NCI-H2081 treated with DMSO at 0.1 percent for 48 hours (cell line): ENCODE results near the gene ISLR.

ENCODE experiments used
- DNase-seq: peaks from one replicate; lab custom pipeline; 2025; lab: John Stamatoyannopoulos, UW

The ISLR gene

DNA sequence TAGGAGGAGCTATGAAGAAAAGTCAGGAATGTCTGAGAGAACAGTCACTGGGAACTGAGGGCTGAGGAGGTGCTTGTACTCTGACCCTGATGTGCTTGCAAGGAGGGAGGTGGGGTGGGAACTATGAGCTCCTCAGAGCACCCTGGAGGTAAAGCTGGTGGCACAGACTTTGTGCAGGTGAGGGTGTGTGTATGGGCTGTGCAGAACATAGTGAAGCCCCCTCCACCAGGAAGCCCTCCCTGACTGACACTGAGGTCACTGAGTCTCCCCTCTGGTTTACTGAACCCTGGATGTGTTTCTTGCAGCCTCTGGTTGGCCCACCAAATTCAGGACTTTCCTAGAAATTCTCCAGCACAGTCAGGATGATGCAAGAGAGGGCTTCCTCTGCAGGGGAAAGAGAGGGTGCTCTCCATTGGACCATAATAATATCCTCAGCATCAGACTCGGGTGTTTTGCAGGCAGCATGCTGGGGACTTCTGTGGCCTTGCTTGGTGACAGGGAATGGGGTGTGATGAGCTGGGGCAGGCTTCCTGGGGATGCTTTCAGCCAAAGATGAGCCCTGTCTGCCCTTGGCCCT lies 1.5 kb upstream of the ISLR start:
- no peak for DNase-seq

- DNase-seq = no peak
These were observed 670 bp upstream of the ISLR start for GRCh38 chr15:74172701-74173379.

- DNase-seq = no peak
These were observed 878 bp downstream of the ISLR start for GRCh38 chr15:74174219-74174957.

GRCh38 chr15:74174958-74175253 lies 1.4 kb downstream of the ISLR start:
- no peak for DNase-seq

DNA sequence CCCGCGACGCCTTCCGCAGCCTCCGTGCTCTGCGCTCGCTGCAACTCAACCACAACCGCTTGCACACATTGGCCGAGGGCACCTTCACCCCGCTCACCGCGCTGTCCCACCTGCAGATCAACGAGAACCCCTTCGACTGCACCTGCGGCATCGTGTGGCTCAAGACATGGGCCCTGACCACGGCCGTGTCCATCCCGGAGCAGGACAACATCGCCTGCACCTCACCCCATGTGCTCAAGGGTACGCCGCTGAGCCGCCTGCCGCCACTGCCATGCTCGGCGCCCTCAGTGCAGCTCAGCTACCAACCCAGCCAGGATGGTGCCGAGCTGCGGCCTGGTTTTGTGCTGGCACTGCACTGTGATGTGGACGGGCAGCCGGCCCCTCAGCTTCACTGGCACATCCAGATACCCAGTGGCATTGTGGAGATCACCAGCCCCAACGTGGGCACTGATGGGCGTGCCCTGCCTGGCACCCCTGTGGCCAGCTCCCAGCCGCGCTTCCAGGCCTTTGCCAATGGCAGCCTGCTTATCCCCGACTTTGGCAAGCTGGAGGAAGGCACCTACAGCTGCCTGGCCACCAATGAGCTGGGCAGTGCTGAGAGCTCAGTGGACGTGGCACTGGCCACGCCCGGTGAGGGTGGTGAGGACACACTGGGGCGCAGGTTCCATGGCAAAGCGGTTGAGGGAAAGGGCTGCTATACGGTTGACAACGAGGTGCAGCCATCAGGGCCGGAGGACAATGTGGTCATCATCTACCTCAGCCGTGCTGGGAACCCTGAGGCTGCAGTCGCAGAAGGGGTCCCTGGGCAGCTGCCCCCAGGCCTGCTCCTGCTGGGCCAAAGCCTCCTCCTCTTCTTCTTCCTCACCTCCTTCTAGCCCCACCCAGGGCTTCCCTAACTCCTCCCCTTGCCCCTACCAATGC lies 2.0 kb downstream of the ISLR start:
- DNase-seq = no peak

GRCh38 chr15:74176262-74177214 lies 3.0 kb downstream of the ISLR start:
- no peak for DNase-seq

DNA sequence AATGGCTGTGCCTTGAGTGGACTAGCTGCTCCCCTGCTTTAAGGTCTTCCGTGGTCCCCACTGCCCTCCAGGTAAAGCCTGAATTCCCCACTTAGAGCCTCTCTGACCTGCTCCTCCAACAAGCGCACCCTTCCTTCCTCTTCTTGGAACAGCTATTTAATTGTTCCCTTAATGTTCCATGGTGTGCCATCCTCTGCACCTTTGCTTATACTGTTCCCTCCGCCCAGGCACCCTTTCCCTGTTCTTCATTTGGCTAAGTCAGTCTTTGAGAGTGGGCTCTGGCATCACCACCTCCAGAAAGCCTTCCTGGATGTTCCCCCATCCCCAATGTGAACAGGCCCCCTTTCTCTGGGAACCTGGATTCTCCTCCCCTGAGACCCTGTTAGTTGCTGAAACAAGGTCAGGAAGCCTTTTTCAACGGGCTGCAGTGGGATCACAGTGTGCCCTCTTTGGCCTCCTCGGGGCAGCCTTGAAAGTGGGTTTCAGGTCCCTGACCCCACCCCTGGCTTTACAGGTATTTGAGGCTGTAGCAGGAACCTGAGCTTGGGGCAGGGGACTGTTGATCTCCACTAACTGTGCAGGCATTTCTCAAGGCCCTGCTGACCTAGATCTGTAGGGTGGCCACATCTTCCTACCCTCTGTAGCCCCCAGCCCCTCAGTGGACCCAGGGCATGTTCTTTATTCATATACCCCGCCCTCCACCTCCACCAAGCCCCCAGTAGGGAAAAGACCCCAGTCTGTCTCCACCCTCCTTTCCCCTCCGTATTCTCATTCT lies 5.0 kb downstream of the ISLR start:
- no peak for DNase-seq

DNA sequence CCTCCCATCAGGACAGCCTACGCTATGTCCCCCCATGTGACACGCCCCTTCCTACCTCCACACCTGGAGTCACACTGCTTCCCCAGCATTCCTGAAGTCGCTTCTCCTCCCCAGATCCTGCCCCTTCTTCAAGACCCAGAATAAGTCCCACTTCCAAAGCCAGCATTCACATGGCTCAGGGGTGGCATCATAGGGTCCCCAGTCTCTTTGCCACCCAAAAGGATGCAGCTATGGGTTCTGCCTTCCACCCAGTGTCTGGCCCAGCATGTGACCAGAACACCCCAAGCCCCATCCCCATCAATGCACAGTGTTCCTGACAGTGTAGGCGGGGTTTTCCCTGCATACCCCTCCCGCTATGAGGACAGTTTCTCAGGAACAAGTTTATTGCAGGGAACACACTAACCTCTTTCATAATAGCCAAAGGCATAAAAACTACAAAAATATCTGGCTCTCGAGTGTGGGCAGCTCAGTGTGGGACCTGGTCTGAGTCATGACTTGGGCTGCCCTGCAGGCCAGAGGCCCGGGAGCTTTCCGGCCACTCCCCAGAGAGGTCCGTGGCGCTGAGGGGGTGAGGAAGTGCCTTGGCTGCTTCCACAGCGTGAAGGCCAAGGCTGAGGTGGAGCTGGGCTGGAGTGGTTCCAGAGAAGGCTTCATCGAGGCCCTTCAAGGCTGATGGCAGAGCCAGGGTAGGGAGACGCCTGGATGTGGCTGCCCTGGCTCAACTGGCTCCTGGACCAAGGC lies 5.8 kb downstream of the ISLR start:
- no peak for DNase-seq

DNA sequence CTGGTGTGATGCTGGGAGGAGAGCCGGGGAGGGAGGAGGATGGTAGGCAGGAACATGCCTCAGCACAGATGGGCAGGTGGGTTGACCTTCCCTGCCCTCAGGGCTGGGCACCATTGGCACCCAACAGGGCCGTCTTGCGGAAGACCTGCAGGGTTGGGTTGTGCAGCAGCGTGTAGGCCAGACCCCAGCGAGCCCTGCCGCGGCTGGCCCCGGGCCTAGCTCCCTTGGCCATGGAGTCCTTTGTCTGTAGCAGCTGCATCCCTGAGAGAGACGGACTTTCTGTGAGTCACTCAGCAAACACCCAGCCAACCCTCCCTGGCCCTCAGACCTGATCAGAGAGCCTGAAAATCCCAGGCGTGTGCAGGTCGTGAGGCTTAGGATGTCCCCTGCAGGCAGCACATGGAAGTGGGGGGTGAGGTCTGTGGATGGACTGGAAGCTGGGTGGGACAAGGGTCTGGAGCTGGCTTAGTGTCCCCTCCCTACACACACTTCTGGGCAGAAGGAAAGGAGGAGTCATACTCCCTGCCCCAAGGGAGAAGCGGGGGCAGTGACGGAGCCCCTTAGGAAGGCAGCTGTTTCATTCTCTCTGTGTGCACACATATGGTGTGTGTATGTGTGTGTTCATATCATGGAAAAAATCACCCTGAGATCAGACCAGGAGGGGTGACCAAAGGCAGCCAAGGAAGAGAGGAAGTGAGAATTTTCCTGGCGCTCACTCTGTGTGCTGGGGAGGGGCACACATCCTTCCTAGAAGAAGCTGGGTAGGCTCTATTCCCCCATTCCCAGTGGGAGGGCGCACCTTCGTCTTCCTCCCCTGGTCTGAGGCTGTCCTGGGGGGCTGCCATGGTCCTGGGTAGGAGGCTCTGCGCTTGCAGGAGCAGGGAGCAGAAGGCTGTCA lies 6.7 kb downstream of the ISLR start:
- no peak for DNase-seq

GRCh38 chr15:74180881-74181602 lies 7.5 kb downstream of the ISLR start:
- DNase-seq = no peak

DNA sequence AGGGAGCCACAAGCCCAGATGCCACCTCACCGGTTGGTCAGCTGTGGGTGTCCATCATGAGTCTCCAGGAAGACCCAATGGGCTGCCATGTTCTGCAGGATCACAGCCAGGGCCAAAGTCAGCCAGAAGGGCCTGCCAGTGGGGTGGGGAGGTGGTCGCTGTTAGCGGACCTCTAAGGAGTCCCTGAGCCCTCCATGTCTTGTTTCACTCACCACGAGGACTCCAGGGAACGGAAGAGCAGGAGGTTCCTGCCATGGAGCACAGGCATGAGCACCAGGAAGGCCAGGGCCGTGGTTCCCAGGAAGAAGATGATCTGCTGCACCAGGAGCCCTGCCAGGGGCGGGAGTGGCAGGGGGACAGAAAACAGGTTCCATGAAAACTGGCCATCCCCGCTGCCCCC lies 8.6 kb downstream of the ISLR start:
- DNase-seq = no peak

DNA sequence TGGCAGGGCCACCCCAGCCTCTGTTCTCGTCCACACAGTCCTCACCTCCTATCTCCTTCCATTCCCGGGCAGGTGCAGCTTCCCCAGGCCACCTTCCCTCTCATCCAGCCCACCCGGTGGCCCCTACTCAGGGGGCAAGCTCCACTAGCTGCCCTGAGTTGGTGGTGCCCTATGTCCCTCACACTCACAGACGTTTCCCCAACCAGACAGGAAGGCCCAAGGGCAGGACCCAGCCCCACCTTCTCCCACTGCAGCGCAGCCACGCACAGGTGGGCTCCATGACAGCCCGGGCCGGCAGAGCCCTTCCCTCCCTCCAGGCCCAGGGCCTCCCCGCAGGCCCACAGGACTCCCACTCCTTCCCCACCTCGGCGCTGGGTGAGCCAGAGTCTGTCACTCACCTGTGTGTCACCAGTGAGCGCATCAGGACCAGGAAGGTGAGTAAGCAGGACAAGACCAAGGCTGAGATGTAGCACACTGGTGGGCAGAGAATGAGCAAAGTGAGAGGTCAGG lies 11.1 kb downstream of the ISLR start:
- no peak for DNase-seq

DNA sequence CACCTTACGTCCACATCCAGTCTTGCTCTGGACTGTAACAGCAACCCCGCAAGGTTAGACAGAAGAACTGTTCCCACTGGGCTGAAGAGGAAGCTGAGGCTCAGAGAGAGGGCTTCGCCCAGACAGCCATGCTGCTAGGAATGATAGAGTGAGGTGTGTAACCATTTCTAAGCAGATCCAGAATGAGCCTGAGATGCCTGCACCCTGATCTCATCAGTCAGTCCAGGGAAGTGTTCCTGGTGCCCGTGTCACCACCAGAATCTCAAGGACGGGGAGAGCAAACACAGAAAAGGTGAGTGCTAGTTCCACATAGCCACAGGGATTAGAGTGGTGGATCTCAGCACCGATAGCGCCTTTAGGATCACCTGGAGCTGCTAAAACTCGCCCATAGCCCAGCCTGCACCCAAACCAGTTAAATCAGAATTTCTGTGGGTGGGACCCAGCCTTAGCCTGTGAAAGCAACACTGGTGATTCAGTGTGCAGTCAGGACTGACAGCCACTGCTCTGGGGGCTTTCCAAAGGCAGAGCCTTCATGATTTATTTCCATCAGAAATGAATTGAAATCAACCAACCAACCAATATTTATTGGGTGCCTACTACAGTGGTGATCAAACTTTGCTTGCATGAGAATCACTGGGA lies 12.3 kb downstream of the ISLR start:
- DNase-seq = no peak

DNA sequence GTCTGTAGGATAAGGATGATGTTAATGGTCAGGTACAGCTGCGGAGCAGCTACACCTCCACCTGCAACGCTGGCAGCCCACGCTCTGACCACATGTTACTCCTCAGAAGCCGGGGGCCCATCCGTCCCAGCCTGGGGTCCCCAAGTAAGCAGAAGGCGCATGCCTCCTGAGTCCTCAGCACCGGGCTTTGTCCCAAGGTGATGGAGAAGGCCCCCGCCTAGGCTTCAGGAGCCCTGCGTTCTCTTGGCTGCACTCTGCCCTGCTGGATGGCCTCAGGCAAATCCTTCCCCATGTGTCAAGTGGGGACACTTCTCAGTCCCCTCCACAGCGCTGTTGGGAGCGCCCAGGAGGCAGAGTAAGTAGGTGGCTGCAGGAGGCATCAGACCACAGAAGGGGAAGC lies 14.7 kb downstream of the ISLR start:
- DNase-seq = no peak

GRCh38 chr15:74191798-74192197 lies 18.3 kb downstream of the ISLR start:
- DNase-seq = no peak

DNA sequence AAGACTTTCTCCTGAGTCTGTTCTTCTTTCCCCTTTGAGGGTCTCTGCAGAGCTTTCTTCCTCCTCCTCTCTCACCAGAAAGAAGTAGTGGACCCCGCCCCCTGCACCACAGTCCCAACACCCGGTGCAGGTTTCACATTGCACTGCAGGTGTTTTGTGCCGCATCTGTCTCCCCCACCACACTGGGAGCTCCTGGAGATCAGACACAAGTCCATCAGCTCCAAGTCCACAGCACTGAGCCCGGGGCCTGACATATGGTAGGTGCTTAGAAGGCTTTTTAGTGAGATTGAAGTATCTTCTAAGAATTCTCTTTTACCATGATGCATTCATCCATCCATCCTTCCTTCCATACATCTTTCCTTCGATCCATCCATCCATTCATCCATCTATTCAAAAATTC lies 19.2 kb downstream of the ISLR start:
- no peak for DNase-seq

DNA sequence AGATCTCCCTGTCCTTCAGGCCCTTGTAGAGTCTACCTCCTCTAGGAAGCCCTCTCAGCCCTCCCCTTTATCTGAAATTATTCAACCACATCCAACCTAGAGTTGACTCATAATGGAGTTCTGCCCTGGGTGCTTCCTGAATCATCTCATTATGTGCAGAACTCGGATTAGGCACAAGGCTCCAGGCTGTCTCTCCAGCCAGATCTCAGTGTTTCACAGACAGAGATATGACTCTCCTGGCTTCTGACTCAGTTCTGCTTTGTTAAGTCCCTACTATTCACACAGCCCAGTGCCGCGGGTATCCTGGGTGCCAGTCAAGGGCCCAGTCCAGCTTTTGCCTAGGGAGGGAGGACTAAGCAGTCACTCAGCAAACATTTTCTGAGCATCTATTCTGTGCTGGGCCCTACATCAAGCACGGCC lies 19.8 kb downstream of the ISLR start:
- no peak for DNase-seq
